Measurements from ENCODE around the gene B4GALNT4.

Gene B4GALNT4

DNA sequence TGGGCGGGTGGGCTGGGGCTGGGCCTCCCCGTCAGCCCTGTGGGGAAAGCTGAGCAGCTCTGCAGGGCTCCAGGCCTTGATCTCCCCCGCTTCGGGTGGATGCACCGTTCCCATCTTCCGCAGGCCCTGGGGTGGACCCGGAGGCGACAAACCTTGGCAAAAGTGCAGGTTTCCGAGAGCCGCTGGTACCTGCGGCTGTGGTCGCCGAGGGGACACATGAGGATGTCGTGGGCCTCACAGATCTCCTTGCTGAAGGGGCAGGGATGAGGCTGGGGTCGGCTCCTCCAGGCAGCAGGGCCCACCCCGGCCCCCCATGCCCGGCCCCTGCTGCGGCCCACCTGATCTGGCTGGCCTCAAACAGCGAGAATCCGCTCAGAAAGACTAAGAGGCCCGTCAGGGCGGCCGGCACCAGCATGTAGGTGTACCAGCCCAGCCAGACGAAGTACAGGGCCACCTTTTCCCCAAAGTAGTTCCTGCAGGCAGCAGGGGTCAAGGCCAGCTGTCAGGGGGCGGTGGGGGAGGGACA is 60.7 kb downstream of the B4GALNT4 start:
- TF ChIP-seq, protein P1, sequence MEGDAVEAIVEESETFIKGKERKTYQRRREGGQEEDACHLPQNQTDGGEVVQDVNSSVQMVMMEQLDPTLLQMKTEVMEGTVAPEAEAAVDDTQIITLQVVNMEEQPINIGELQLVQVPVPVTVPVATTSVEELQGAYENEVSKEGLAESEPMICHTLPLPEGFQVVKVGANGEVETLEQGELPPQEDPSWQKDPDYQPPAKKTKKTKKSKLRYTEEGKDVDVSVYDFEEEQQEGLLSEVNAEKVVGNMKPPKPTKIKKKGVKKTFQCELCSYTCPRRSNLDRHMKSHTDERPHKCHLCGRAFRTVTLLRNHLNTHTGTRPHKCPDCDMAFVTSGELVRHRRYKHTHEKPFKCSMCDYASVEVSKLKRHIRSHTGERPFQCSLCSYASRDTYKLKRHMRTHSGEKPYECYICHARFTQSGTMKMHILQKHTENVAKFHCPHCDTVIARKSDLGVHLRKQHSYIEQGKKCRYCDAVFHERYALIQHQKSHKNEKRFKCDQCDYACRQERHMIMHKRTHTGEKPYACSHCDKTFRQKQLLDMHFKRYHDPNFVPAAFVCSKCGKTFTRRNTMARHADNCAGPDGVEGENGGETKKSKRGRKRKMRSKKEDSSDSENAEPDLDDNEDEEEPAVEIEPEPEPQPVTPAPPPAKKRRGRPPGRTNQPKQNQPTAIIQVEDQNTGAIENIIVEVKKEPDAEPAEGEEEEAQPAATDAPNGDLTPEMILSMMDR (IDR thresholded peaks at IDR 0.05; ENCODE audit: control extremely low read depth, extremely low read depth, low read depth, missing control alignments): no peak

More for the DNA sequence above, 60.7 kb downstream of the B4GALNT4 start:
- ChIA-PET CTCF (no interaction called here), POLR2A (no interaction called here)
- no peak for DNase-seq (ENCODE audit: extremely low spot score)

Data from GM10248 (cell line).